ENCODE data around the gene DCAF12.

DCAF12 gene

DNA sequence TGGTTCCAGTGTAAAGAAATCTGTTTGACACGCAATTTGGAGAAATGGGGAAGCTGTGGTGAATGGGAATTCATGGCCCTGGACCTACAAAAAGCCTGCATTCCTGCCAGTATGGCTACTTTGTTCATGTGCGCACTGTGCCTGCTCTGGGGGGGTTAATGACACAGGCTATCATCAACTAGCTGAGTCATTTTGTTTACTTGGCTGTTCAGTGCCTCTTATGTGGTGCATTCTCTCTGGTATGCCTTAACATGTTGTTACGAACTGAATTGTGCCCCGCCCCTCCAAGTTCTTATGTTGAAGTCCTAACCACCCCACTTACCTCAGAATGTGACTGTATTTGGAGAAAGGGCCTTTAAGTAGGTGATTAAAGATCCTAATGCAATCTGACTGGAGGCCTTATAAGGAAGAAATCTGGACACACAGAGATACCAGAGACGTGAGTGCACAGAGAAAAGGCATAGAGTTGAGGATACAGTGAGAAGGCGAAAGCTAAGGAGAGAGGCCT, 31.9 kb upstream of the DCAF12 start:
- H3K27ac ChIP-seq: no peak overlapping the region
- TF ChIP-seq CTCF (IDR thresholded peaks at IDR 0.05) (no peak), ZFX (IDR thresholded peaks at IDR 0.05; ENCODE audit: borderline replicate concordance) (no peak)

- TF ChIP-seq CTCF (IDR thresholded peaks at IDR 0.05) (no peak), ZFX (IDR thresholded peaks at IDR 0.05; ENCODE audit: borderline replicate concordance) (no peak)
- no peak overlapping the region for H3K27ac ChIP-seq
These were observed 31.4 kb upstream of the DCAF12 start for GRCh38 chr9:34157898-34158297.

- H3K27ac ChIP-seq: no peak overlapping the region
- no peak for TF ChIP-seq CTCF (IDR thresholded peaks at IDR 0.05)
These were observed 30.8 kb upstream of the DCAF12 start for GRCh38 chr9:34157318-34157717.

- no peak overlapping the region for H3K27ac ChIP-seq
These were observed 27.6 kb upstream of the DCAF12 start for GRCh38 chr9:34154057-34154456.

DNA sequence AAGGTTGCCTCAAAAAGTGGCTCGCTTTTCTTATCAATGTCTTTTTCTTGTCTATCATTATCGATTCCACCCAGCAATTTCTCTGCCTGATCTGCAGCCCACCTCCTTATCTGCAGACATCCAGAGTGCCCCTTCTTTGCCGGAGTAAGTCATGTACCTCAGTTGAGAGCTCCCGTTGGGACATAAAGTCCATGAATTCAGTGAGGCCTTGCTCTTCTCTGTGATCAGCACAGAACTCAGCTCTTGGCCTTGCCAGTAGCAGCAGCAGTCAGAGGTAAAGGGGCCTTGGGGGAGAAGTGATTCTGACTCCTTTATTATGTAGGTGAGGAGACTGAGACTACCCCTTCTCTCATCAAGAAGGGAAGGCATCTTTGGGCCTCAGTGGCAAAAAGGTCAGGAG, 24.9 kb upstream of the DCAF12 start:
- no peak for TF ChIP-seq CTCF (IDR thresholded peaks at IDR 0.05)
- no peak for TF ChIP-seq ZFX (IDR thresholded peaks at IDR 0.05; ENCODE audit: borderline replicate concordance)
- H3K27ac ChIP-seq: no peak overlapping the region

More at GRCh38 chr9:34154057-34154456, 27.6 kb upstream of the DCAF12 start:
- no peak for TF ChIP-seq CTCF (IDR thresholded peaks at IDR 0.05)
- no peak for TF ChIP-seq ZFX (IDR thresholded peaks at IDR 0.05; ENCODE audit: borderline replicate concordance)

DNA sequence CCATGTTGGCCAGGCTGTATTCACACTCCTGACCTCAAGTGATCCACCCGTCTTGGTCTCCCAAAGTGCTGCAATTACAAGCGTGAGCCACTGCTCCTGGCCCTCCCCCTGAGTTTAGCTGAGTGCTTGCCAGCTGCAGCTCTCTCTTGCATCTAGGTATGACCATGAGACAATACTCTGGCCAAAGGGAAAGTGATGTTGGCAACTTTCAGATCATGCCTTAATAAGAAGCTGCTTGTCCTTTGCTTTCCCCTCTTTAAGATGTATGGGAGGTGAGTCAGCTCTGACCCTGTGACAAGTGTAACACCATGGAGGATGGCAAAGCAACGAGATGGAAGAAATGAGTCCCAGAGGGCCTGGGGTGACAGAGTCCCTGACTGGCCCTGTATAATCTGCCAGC, 18.7 kb upstream of the DCAF12 start:
- no peak overlapping the region for H3K27ac ChIP-seq
- TF ChIP-seq CTCF (IDR thresholded peaks at IDR 0.05): no peak
- no peak for TF ChIP-seq ZFX (IDR thresholded peaks at IDR 0.05; ENCODE audit: borderline replicate concordance)

GRCh38 chr9:34143116-34143515, 16.6 kb upstream of the DCAF12 start:
- TF ChIP-seq CTCF (IDR thresholded peaks at IDR 0.05) (no peak), ZFX (IDR thresholded peaks at IDR 0.05; ENCODE audit: borderline replicate concordance) (no peak)

More at GRCh38 chr9:34143116-34143515, 16.6 kb upstream of the DCAF12 start:
- no peak overlapping the region for H3K27ac ChIP-seq
